Caco-2 (cell line): ENCODE results near the gene AP4E1. TPM values are rescaled to one million over a fixed set of nuclear protein-coding genes. Genes with fewer than 3 reads are reported as not detected.

Experiments used
- BruUV-seq: library from RNA; stranded (reverse); fragments of 400-500 nt; replicated peaks from 2 replicates; lab custom pipeline; 2021; lab: Mats Ljungman, UMichigan
- CTCF ChIA-PET: fragments of 300-600 bp; sonication (Branson Sonifier 250); formaldehyde crosslinking; loops from one replicate; lab custom pipeline; 2022; ENCODE audit warnings: antibody characterized with exemption; lab: Charles Lee
- POLR2A ChIA-PET: fragments of 300-600 bp; sonication (Branson Sonifier 250); formaldehyde crosslinking; loops from one replicate; lab custom pipeline; 2022; ENCODE audit warnings: antibody characterized with exemption; lab: Charles Lee
- DNase-seq, 2 experiments: peaks; one replicate each; pipeline versions ENCODE4 v3.0.0 to v3.0.0-alpha.2; 2020 to 2022
- H3K27me3 ChIP-seq: replicated peaks from 2 replicates; pipeline ENCODE4 v1.6.0; 2011; ENCODE audit warnings: low read length; ENCODE audit not compliant: control insufficient read depth, insufficient read depth
- H3K36me3 ChIP-seq: 2 replicates; pipeline ENCODE4 v1.5.1; 2011; ENCODE audit warnings: low read length; ENCODE audit not compliant: control insufficient read depth, insufficient read depth
- H3K4me1 ChIP-seq: fragments of 250-450 bp; sonication (Bioruptor Pico); 2 replicates; pipeline ENCODE4 v1.5.1; 2020; ENCODE audit warnings: mild to moderate bottlenecking
- H3K4me3 ChIP-seq: 2 replicates; pipeline ENCODE4 v1.5.1; 2011; ENCODE audit warnings: low read depth, mild to moderate bottlenecking, control low read depth, low read length
- H3K9me3 ChIP-seq: fragments of 250-450 bp; sonication (Bioruptor Pico); 2 replicates; pipeline ENCODE4 v1.5.1; 2020; ENCODE audit warnings: mild to moderate bottlenecking, moderate library complexity
- H3K27ac Mint-ChIP-seq: one replicate; pipeline ENCODE4 v1.8.0; 2022; ENCODE audit warnings: mixed read lengths; ENCODE audit not compliant: unreplicated experiment
- H3K27me3 Mint-ChIP-seq: one replicate; pipeline ENCODE4 v1.8.0; 2022; ENCODE audit warnings: mixed read lengths; ENCODE audit not compliant: insufficient read depth, unreplicated experiment
- H3K36me3 Mint-ChIP-seq: one replicate; pipeline ENCODE4 v1.8.0; 2022; ENCODE audit warnings: mild to moderate bottlenecking, mixed read lengths; ENCODE audit not compliant: insufficient read depth, unreplicated experiment
- H3K4me1 Mint-ChIP-seq: one replicate; pipeline ENCODE4 v1.8.0; 2022; ENCODE audit warnings: low read depth, mixed read lengths; ENCODE audit not compliant: unreplicated experiment
- H3K4me3 Mint-ChIP-seq: one replicate; pipeline ENCODE4 v1.8.0; 2022; ENCODE audit warnings: mild to moderate bottlenecking, moderate library complexity, mixed read lengths; ENCODE audit not compliant: unreplicated experiment
- H3K9me3 Mint-ChIP-seq: one replicate; pipeline ENCODE4 v1.8.0; 2022; ENCODE audit warnings: mixed read lengths; ENCODE audit not compliant: unreplicated experiment
- CTCF ChIP-seq, 2 experiments: fragments of 200-600 bp in 1 of 2; IDR thresholded peaks; 1 replicate in 1 of 2; 2 replicates in 1 of 2; pipeline versions ENCODE4 v1.5.1 to v1.8.0; 2011 to 2022; ENCODE audit warnings: antibody characterized with exemption in 1 of 2, control low read depth in 1 of 2, inconsistent platforms in 1 of 2, low read depth in 1 of 2, low read length in 1 of 2, mild to moderate bottlenecking in 1 of 2, moderate library complexity in 1 of 2; ENCODE audit not compliant: insufficient read depth in 1 of 2, severe bottlenecking in 1 of 2, unreplicated experiment in 1 of 2
- intact Hi-C: fragments of 100-400 bp; cut with micrococcal nuclease; formaldehyde crosslinking; loops from one replicate; pipeline ENCODE4 v1.10.0; 2022; ENCODE audit not compliant: unreplicated experiment
- total RNA-seq: library from RNA; stranded (reverse); gene quantifications from 2 replicates; pipeline ENCODE4 v1.2.3, GENCODE V29; 2022

AP4E1 gene
- total RNA-seq, 1 experiment from 2014 or later = 15.9 TPM

- Mint-ChIP-seq H3K27me3 (no peaks in the 10 kb centered on the region), H3K4me1 (peaks cover 28% of the 10 kb centered on the region), H3K36me3 (peaks cover 27% of the 10 kb centered on the region), H3K9me3 (no peaks in the 10 kb centered on the region), H3K27ac (peak overlapping the region; percentile 76), H3K4me3 (no peak overlapping the region)
- DNase-seq = no peak
- TF ChIP-seq CTCF (IDR thresholded peaks at IDR 0.05; ENCODE audit: insufficient read depth in 1 of 2, low read depth in 1 of 2, low read length in 1 of 2, severe bottlenecking in 1 of 2, unreplicated experiment in 1 of 2) = no peak
- Histone ChIP-seq H3K27me3 (no peaks in the 10 kb centered on the region), H3K4me3 (no peak overlapping the region), H3K36me3 (no peaks in the 10 kb centered on the region), H3K9me3 (peaks cover 17% of the 10 kb centered on the region), H3K4me1 (peaks cover 50% of the 10 kb centered on the region)
- intact Hi-C loops = loop anchor here (5.0 kb wide), 1 partner anchor 98 kb away; the partner anchor contains the start of gene SPPL2A
- ChIA-PET POLR2A (no interaction called here), CTCF (interaction anchor here (0.6 kb wide), 1 partner anchor 20 kb away, joined by 5 read pairs; no protein-coding TSS in a partner anchor)
- no TSS peak for BruUV-seq
Measured at GRCh38 chr15:50864873-50865272, 43.6 kb upstream of the AP4E1 start.

GRCh38 chr15:50865515-50866353 lies 42.7 kb upstream of the AP4E1 start:
- Histone ChIP-seq H3K36me3 (no peaks in the 10 kb centered on the region), H3K4me1 (peaks cover 53% of the 10 kb centered on the region), H3K9me3 (peaks cover 17% of the 10 kb centered on the region), H3K27me3 (no peaks in the 10 kb centered on the region), H3K4me3 (no peak overlapping the region)
- Mint-ChIP-seq H3K27ac (peak overlapping the region; percentile 76), H3K9me3 (no peaks in the 10 kb centered on the region), H3K36me3 (peaks cover 29% of the 10 kb centered on the region), H3K4me1 (peaks cover 27% of the 10 kb centered on the region), H3K27me3 (no peaks in the 10 kb centered on the region), H3K4me3 (no peak overlapping the region)
- no TSS peak for BruUV-seq
- no peak for DNase-seq
- POLR2A ChIA-PET = no interaction called here
- CTCF ChIA-PET = interaction anchor here (0.6 kb wide), 1 partner anchor 19 kb away, joined by 5 read pairs; no protein-coding TSS in a partner anchor
- no peak for TF ChIP-seq CTCF (IDR thresholded peaks at IDR 0.05; ENCODE audit: insufficient read depth in 1 of 2, low read depth in 1 of 2, low read length in 1 of 2, severe bottlenecking in 1 of 2, unreplicated experiment in 1 of 2)
- intact Hi-C loops = loop anchor here (5.0 kb wide), 1 partner anchor 98 kb away; the partner anchor contains the start of gene SPPL2A

- ChIA-PET POLR2A (no interaction called here), CTCF (no interaction called here)
- H3K9me3 Mint-ChIP-seq = peaks cover 8% of the 10 kb centered on the region
- H3K4me3 Mint-ChIP-seq = no peak overlapping the region
- peak overlapping the region; percentile 91 for H3K27ac Mint-ChIP-seq
- peaks cover 40% of the 10 kb centered on the region for H3K36me3 Mint-ChIP-seq
- H3K27me3 Mint-ChIP-seq = no peaks in the 10 kb centered on the region
- Histone ChIP-seq H3K9me3 (peaks cover 8% of the 10 kb centered on the region), H3K4me1 (peaks cover 79% of the 10 kb centered on the region), H3K36me3 (no peaks in the 10 kb centered on the region), H3K4me3 (no peak overlapping the region), H3K27me3 (no peaks in the 10 kb centered on the region)
- intact Hi-C loops = no loop called here
- peaks cover 62% of the 10 kb centered on the region for H3K4me1 Mint-ChIP-seq
- no peak for TF ChIP-seq CTCF (IDR thresholded peaks at IDR 0.05; ENCODE audit: insufficient read depth in 1 of 2, low read depth in 1 of 2, low read length in 1 of 2, severe bottlenecking in 1 of 2, unreplicated experiment in 1 of 2)
- BruUV-seq = no TSS peak
- no peak for DNase-seq
Measured at GRCh38 chr15:50871832-50872231, 36.7 kb upstream of the AP4E1 start.
